Neural crest cell (in vitro differentiated cells): ENCODE data around the gene SMIM43. TPM values are rescaled to one million over a fixed set of nuclear protein-coding genes. Genes with fewer than 3 reads are reported as not detected.
A peak's percentile ranks its signal among the peaks of the same experiment; 100 is the strongest.

ENCODE experiments used
- DNase-seq: peaks from one replicate; pipeline ENCODE4 v3.0.0; 2021; ENCODE audit warnings: low read depth, mixed read lengths, low spot score
- H3K27ac Mint-ChIP-seq: one replicate; pipeline ENCODE4 v1.8.0; 2021; ENCODE audit warnings: mild to moderate bottlenecking, mixed read lengths; ENCODE audit not compliant: unreplicated experiment
- H3K27me3 Mint-ChIP-seq: 2 replicates; pipeline ENCODE4 v1.8.0; 2021; ENCODE audit warnings: low read depth, mild to moderate bottlenecking, mixed read lengths
- H3K36me3 Mint-ChIP-seq: 2 replicates; pipeline ENCODE4 v1.8.0; 2021; ENCODE audit warnings: low read depth, mild to moderate bottlenecking, mixed read lengths
- H3K4me1 Mint-ChIP-seq: 2 replicates; pipeline ENCODE4 v1.8.0; 2021; ENCODE audit warnings: mixed read lengths
- H3K4me3 Mint-ChIP-seq: one replicate; pipeline ENCODE4 v1.8.0; 2021; ENCODE audit warnings: mild to moderate bottlenecking, mixed read lengths
- H3K9me3 Mint-ChIP-seq: 2 replicates; pipeline ENCODE4 v1.8.0; 2021; ENCODE audit warnings: mixed read lengths
- CTCF ChIP-seq: fragments of 200-600 bp; sonication (generic); conservative IDR thresholded peaks from 2 replicates; pipeline ENCODE4 v1.5.0; 2021; ENCODE audit warnings: antibody characterized with exemption, mild to moderate bottlenecking
- total RNA-seq: library from RNA; stranded (reverse); gene quantifications from 2 replicates; pipeline ENCODE4 v1.2.1, GENCODE V29; 2021

The SMIM43 gene
- total RNA-seq, 1 donor from 2014 or later, result 0.51 TPM

GRCh38 chr4:121740796-121741409, 24.1 kb downstream of the SMIM43 start:
- Mint-ChIP-seq H3K4me1 (no peaks in the 10 kb centered on the region), H3K36me3 (no peaks in the 10 kb centered on the region), H3K27me3 (no peaks in the 10 kb centered on the region), H3K27ac (no peak overlapping the region), H3K9me3 (no peaks in the 10 kb centered on the region), H3K4me3 (no peak overlapping the region)
- DNase-seq, result no peak
- TF ChIP-seq CTCF, result no peak

DNA sequence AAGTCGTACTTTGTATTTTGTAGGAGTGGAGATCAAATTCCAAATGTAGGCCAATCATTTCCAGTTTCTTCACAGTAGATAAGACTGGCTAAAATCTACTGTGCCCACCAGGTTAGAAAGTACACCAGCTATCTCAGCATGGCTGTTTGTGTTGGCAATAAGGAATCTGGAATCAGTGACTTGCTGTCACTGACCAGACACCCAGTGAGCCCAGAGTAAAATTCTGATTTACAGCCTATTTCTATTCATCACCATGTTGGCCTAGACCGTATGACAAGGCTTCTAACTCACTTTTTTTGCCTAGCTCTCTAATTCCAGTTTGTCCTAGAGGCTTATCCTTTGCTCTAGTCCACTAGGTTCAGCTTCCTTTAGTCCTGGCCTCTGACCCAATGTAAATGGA, 25.4 kb downstream of the SMIM43 start:
- H3K4me3 Mint-ChIP-seq, result no peak overlapping the region
- no peaks in the 10 kb centered on the region for H3K9me3 Mint-ChIP-seq
- H3K36me3 Mint-ChIP-seq, result no peaks in the 10 kb centered on the region
- no peak for DNase-seq
- no peaks in the 10 kb centered on the region for H3K4me1 Mint-ChIP-seq
- no peak overlapping the region for H3K27ac Mint-ChIP-seq
- no peak for TF ChIP-seq CTCF
- H3K27me3 Mint-ChIP-seq, result no peaks in the 10 kb centered on the region

DNA sequence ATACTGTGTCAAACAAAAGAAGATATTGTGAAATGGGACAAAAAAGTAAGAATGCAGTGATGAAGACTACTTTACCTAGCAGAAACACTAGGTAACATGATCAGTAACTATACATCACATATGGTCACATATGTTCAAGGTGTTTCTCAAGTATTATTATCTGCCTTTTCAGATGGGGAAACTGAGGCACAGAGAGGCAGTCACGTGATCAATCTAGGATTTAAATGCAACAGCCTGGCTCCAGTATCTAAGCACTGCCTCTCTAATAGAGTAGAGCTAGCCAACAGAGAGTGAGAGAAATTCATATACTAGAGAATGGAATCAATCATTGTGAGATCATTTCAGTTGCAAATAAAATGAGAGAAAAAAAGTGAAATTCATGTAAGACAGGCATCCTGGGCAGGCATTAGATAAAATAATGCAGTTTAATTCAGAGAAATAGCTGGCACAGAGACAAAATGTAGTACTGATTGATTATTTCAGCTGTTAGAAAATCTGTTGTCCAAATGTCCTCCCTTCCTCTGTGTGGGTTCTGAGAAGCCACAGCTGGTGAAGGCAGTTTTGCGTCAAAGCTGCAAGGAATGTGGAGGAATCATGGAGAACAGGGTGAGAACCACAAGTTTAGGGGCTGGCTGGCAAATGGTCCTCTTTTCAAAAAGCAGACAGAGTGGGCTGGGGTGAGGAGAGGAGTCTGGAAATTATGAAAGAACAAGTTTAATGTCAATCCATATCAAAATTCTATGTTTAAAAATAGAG, 26.0 kb downstream of the SMIM43 start:
- Mint-ChIP-seq H3K4me3 (no peak overlapping the region), H3K27ac (no peak overlapping the region), H3K9me3 (no peaks in the 10 kb centered on the region), H3K27me3 (no peaks in the 10 kb centered on the region), H3K36me3 (no peaks in the 10 kb centered on the region), H3K4me1 (no peaks in the 10 kb centered on the region)
- TF ChIP-seq CTCF, result no peak
- no peak for DNase-seq

DNA sequence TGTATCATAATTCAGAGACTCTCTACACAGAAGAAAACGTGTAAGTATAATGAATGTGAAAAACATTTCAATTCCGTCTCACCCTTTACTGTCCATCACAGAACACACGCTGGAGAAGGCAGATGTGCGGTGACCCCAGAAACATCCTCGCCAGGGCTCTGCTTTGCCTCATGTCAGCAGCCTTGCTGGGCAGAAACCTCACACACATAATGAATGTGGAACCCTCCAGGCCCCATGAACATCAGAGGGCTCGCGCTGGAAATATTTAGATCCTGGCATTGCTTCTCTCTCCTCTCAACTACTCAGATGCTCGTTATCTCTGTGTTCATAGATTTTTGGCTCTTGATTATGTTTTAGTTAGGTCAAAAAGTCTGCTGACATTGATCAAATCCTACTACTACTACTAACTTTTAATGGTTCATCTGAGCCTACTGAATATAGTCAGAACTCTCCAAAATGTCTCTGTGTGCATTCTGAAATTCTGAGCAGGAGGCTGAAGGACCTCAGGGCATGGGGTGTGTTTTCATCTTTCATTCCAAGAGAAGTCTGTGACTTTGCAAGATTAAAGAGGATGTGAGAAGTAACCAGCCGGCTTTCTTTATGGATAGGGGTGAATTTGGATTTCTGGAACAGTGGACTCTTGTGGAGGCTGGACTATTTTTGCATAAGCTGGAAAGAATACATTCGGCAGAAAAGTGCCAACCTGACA, 27.0 kb downstream of the SMIM43 start:
- Mint-ChIP-seq H3K27ac (no peak overlapping the region), H3K4me1 (no peaks in the 10 kb centered on the region), H3K36me3 (no peaks in the 10 kb centered on the region), H3K4me3 (no peak overlapping the region), H3K27me3 (no peaks in the 10 kb centered on the region), H3K9me3 (no peaks in the 10 kb centered on the region)
- no peak for DNase-seq
- no peak for TF ChIP-seq CTCF

DNA sequence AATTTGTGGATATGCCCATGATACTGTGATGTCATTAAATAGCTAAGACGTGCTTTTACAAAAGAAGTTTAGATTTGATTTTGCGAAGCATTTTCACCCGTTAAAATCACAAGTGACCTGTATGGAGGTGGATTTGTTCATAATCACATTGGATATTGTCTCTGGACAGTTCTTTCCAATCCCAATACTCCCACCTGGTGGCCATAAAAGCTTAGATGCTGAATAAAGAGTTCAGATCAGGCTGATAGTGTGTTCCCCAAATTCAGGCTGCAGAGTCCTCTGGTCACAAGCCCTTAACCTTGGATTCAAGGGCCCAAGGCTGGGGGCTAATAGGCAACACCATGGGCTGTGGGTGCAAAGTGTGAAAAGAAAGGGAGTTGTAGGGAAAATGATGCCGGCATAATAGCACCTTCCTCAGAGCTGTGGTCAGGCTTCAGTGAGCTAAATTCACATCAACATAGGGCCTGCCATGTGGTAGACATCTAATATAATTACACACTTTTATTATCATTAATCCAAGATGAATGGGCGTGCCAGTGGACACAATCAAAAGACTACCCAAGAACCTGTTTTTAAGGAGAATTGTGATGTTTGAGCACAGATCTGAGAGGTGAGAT, 28.1 kb downstream of the SMIM43 start:
- Mint-ChIP-seq H3K27ac (no peak overlapping the region), H3K36me3 (no peaks in the 10 kb centered on the region), H3K27me3 (no peaks in the 10 kb centered on the region), H3K4me1 (peaks cover 5% of the 10 kb centered on the region), H3K4me3 (no peak overlapping the region), H3K9me3 (no peaks in the 10 kb centered on the region)
- peak; percentile 74 for TF ChIP-seq CTCF
- peak; percentile 33 for DNase-seq
